ENCODE data around the gene MMP27. TPM values are rescaled to one million over a fixed set of nuclear protein-coding genes. Genes with fewer than 3 reads are reported as not detected.

The MMP27 gene
- total and polyA plus RNA-seq, 4 donors: 0.05 TPM; not detected in 3

DNA sequence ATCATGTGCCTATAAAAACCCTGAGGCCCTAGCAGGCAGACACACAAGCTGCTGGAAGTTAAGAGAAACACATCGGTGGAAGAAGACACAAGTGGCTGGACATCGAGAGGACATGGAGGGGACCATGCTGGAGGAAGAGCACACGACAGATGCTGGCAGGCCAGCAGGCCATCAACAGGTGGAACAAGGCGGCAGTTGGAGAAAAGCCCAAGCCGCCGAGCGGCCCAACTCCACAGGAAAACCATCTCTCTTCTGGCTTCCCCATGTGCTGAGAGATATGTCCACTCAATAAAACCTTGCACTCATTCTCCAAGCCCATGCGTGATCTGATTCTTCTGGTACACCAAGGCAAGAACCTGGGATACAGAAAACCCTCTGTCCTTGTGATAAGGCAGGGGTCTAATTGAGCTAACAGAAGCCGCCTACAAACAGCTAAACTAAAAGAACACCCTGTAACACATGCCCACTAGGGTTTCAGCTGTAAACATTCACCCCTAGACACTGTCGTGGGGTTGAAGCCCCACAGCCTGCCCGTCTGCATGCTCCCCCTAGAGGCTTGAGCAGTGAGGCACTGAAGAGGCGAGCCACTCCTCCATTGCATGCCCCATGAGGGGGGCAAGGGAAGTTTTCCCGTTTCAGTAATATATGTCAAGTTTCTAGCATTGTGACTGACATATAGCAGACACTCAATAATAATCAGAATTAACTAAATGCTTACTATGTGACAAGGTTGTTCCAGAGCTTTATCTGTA is 41.4 kb downstream of the MMP27 start:
- H3K9ac ChIP-seq (ENCODE audit: insufficient read depth in 1 of 2, low read length in 2 of 2): no peak overlapping the region
- ATAC-seq (ENCODE audit: insufficient read depth, low FRiP score) (no peak), DNase-seq (no peak)
- H3K4me1 ChIP-seq (ENCODE audit: control insufficient read depth in 5 of 5, insufficient read depth in 5 of 5, low read length in 5 of 5): no peaks in the 10 kb centered on the region
- WGBS, 2 donors: 76 to 82% methylated on average over 13 of the region's 13 CpGs
- H3K4me3 ChIP-seq: no peak overlapping the region
- no peaks in the 10 kb centered on the region for H3K9me3 ChIP-seq (ENCODE audit: control insufficient read depth in 4 of 4, insufficient read depth in 3 of 4, low read length in 3 of 4)
- H3K27me3 ChIP-seq (ENCODE audit: control insufficient read depth in 3 of 3, insufficient read depth in 3 of 3, low read length in 2 of 3): no peaks in the 10 kb centered on the region
- no peak overlapping the region for H3K27ac ChIP-seq (ENCODE audit: low read depth in 1 of 2, low read length in 1 of 2)
- H3K36me3 ChIP-seq (ENCODE audit: control insufficient read depth in 4 of 4, insufficient read depth in 4 of 4, low read length in 4 of 4): no peaks in the 10 kb centered on the region
- TF ChIP-seq, protein P1, sequence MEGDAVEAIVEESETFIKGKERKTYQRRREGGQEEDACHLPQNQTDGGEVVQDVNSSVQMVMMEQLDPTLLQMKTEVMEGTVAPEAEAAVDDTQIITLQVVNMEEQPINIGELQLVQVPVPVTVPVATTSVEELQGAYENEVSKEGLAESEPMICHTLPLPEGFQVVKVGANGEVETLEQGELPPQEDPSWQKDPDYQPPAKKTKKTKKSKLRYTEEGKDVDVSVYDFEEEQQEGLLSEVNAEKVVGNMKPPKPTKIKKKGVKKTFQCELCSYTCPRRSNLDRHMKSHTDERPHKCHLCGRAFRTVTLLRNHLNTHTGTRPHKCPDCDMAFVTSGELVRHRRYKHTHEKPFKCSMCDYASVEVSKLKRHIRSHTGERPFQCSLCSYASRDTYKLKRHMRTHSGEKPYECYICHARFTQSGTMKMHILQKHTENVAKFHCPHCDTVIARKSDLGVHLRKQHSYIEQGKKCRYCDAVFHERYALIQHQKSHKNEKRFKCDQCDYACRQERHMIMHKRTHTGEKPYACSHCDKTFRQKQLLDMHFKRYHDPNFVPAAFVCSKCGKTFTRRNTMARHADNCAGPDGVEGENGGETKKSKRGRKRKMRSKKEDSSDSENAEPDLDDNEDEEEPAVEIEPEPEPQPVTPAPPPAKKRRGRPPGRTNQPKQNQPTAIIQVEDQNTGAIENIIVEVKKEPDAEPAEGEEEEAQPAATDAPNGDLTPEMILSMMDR (IDR thresholded peaks at IDR 0.05; ENCODE audit: control extremely low read depth, extremely low read depth): no peak

DNA sequence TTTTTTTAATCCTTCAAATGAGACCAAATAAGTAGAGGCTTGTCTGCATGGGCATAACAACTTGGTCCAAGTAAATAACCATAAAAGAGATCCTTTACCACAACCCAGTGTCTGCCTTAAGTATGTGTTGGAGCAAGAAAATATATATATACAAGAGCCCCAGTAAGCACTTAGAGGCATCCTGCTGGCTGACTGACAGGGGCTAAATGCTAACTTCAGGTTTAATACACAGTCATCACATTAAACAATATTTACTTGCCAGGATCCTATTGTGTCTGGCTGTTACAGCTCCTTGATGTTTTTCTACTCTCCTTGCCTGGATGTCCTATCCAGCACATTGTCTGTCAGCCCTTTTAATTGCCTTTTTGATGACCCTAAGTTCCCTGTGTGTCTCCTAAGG is 43.0 kb downstream of the MMP27 start:
- TF ChIP-seq, protein P1 (IDR thresholded peaks at IDR 0.05; ENCODE audit: control extremely low read depth, extremely low read depth): no peak
- Histone ChIP-seq H3K9ac (ENCODE audit: insufficient read depth in 1 of 2, low read length in 2 of 2) (no peak overlapping the region), H3K4me1 (ENCODE audit: control insufficient read depth in 5 of 5, insufficient read depth in 5 of 5, low read length in 5 of 5) (no peaks in the 10 kb centered on the region), H3K4me3 (no peak overlapping the region), H3K27me3 (ENCODE audit: control insufficient read depth in 3 of 3, insufficient read depth in 3 of 3, low read length in 2 of 3) (no peaks in the 10 kb centered on the region), H3K27ac (ENCODE audit: low read depth in 1 of 2, low read length in 1 of 2) (no peak overlapping the region), H3K36me3 (ENCODE audit: control insufficient read depth in 4 of 4, insufficient read depth in 4 of 4, low read length in 4 of 4) (no peaks in the 10 kb centered on the region), H3K9me3 (ENCODE audit: control insufficient read depth in 4 of 4, insufficient read depth in 3 of 4, low read length in 3 of 4) (no peaks in the 10 kb centered on the region)
- DNase-seq (no peak), ATAC-seq (ENCODE audit: insufficient read depth, low FRiP score) (no peak)

DNA sequence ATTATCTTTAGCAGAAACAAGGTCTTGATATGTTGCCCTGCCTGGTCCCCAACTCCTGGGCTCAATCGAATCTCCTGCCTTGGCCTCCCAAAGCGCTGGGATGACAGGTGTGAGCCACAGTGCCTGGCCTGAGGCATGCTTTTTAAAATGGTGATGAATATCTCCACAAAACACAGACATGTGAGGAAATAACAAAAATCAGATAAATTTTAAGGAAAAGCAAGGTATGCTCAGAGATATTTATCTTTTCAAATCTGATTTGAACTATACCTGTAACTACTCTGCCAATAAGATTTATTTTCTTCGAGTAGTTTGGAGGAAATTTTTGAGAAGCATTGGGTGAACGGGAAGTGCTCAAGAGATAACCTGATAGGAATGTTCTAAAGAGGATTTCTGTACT is 44.5 kb downstream of the MMP27 start:
- no peak for ATAC-seq (ENCODE audit: insufficient read depth, low FRiP score)
- 87 to 94% methylated on average over 4 of the region's 4 CpGs for WGBS, 2 donors

More for the DNA sequence above, 44.5 kb downstream of the MMP27 start:
- no peak for DNase-seq
- H3K27ac ChIP-seq (ENCODE audit: low read depth in 1 of 2, low read length in 1 of 2): no peak overlapping the region
- no peaks in the 10 kb centered on the region for H3K27me3 ChIP-seq (ENCODE audit: control insufficient read depth in 3 of 3, insufficient read depth in 3 of 3, low read length in 2 of 3)
- TF ChIP-seq, protein P1 (IDR thresholded peaks at IDR 0.05; ENCODE audit: control extremely low read depth, extremely low read depth): no peak
- H3K4me3 ChIP-seq: no peak overlapping the region
- no peaks in the 10 kb centered on the region for H3K4me1 ChIP-seq (ENCODE audit: control insufficient read depth in 5 of 5, insufficient read depth in 5 of 5, low read length in 5 of 5)
- H3K9me3 ChIP-seq (ENCODE audit: control insufficient read depth in 4 of 4, insufficient read depth in 3 of 4, low read length in 3 of 4): no peaks in the 10 kb centered on the region
- H3K36me3 ChIP-seq (ENCODE audit: control insufficient read depth in 4 of 4, insufficient read depth in 4 of 4, low read length in 4 of 4): no peaks in the 10 kb centered on the region
- H3K9ac ChIP-seq (ENCODE audit: insufficient read depth in 1 of 2, low read length in 2 of 2): no peak overlapping the region

All from lung (tissue), 12 donors.